RWPE2 (cell line): ENCODE data around the gene SLC24A3.

Source experiments
- ATAC-seq: fragments of 200-7000 bp; cut with Tn5 transposase; 3 replicates; pipeline ENCODE4 v1.9.1; 2021; ENCODE audit warnings: low read depth
- DNase-seq: peaks from one replicate; pipeline ENCODE4 v3.0.0-alpha.2; 2020; ENCODE audit warnings: low spot score
- H3K27ac ChIP-seq: fragments of 450-650 bp; 2 replicates; pipeline ENCODE4 v1.5.1; 2017; ENCODE audit warnings: mild to moderate bottlenecking; ENCODE audit not compliant: poor library complexity, severe bottlenecking
- H3K27me3 ChIP-seq: fragments of 250-450 bp; sonication (Bioruptor Pico); 2 replicates; pipeline ENCODE4 v1.5.1; 2021; ENCODE audit warnings: mild to moderate bottlenecking, moderate library complexity; ENCODE audit not compliant: insufficient read depth, poor library complexity, severe bottlenecking
- H3K36me3 ChIP-seq: fragments of 250-450 bp; sonication (Bioruptor Pico); 2 replicates; pipeline ENCODE4 v1.5.1; 2020; ENCODE audit warnings: low read depth, mild to moderate bottlenecking, moderate library complexity
- H3K4me1 ChIP-seq: fragments of 250-450 bp; sonication (Bioruptor Pico); 2 replicates; pipeline ENCODE4 v1.5.1; 2021; ENCODE audit warnings: mild to moderate bottlenecking, moderate library complexity; ENCODE audit not compliant: insufficient read depth, poor library complexity, severe bottlenecking
- H3K4me3 ChIP-seq: fragments of 250-450 bp; sonication (Bioruptor Pico); 2 replicates; pipeline ENCODE4 v1.5.1; 2021; ENCODE audit warnings: mild to moderate bottlenecking, moderate library complexity; ENCODE audit not compliant: severe bottlenecking
- H3K9me3 ChIP-seq: fragments of 250-450 bp; sonication (Bioruptor Pico); 2 replicates; pipeline ENCODE4 v1.5.1; 2021; ENCODE audit warnings: mild to moderate bottlenecking, moderate library complexity; ENCODE audit not compliant: severe bottlenecking
- CTCF ChIP-seq: fragments of 450-650 bp; IDR thresholded peaks from one replicate; pipeline ENCODE4 v1.5.1; 2017; ENCODE audit warnings: mild to moderate bottlenecking, moderate library complexity; ENCODE audit not compliant: poor library complexity, severe bottlenecking

Gene SLC24A3

GRCh38 chr20:19253316-19253715 is 40.9 kb downstream of the SLC24A3 start:
- Histone ChIP-seq H3K27ac (peak overlapping the region; percentile 16), H3K9me3 (no peaks in the 10 kb centered on the region), H3K36me3 (no peaks in the 10 kb centered on the region), H3K4me3 (no peak overlapping the region), H3K4me1 (peaks cover 4% of the 10 kb centered on the region), H3K27me3 (no peaks in the 10 kb centered on the region)
- no peak for TF ChIP-seq CTCF
- ATAC-seq (no peak), DNase-seq (no peak)

GRCh38 chr20:19253916-19254820 is 41.7 kb downstream of the SLC24A3 start:
- Histone ChIP-seq H3K27ac (no peak overlapping the region), H3K4me1 (peaks cover 4% of the 10 kb centered on the region), H3K9me3 (no peaks in the 10 kb centered on the region), H3K4me3 (no peak overlapping the region), H3K36me3 (no peaks in the 10 kb centered on the region), H3K27me3 (no peaks in the 10 kb centered on the region)
- TF ChIP-seq CTCF, result no peak
- DNase-seq, result no peak
- no peak for ATAC-seq

- no peaks in the 10 kb centered on the region for H3K27me3 ChIP-seq
- no peaks in the 10 kb centered on the region for H3K9me3 ChIP-seq
- no peak for DNase-seq
- TF ChIP-seq CTCF, result no peak
- H3K4me3 ChIP-seq, result no peak overlapping the region
- no peak overlapping the region for H3K27ac ChIP-seq
- H3K36me3 ChIP-seq, result no peaks in the 10 kb centered on the region
- peaks cover 4% of the 10 kb centered on the region for H3K4me1 ChIP-seq
- no peak for ATAC-seq
These were observed 42.5 kb downstream of the SLC24A3 start for GRCh38 chr20:19254956-19255355.

GRCh38 chr20:19256085-19256484 is 43.6 kb downstream of the SLC24A3 start:
- DNase-seq (no peak), ATAC-seq (peak; percentile 55)

More at GRCh38 chr20:19256085-19256484, 43.6 kb downstream of the SLC24A3 start:
- H3K27me3 ChIP-seq, result no peaks in the 10 kb centered on the region
- peaks cover 4% of the 10 kb centered on the region for H3K4me1 ChIP-seq
- TF ChIP-seq CTCF, result no peak
- no peak overlapping the region for H3K27ac ChIP-seq
- no peaks in the 10 kb centered on the region for H3K9me3 ChIP-seq
- H3K4me3 ChIP-seq, result no peak overlapping the region
- no peaks in the 10 kb centered on the region for H3K36me3 ChIP-seq
